ENCODE data around the gene PLA2G5.

DNA sequence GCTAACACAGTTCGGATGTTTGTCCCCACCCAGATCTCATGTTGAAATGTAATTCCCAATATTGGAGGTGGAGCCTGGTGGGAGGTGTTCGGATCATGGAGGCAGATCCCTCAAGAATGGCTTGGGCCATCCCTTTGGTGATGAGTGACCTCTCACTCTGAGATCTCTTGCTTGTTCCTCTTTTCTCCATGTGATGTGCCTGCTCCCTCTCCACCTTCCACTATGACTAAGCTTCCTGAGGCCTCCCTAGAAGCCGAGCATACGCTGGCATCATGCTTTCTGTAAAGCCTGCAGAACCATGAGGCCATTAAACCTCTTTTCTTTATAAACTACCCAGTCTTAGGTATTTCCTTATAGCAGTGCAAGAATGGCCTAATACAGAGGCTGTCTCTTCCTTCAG, 8.1 kb upstream of the PLA2G5 start:
- TF ChIP-seq ZFP36 (IDR thresholded peaks at IDR 0.05; ENCODE audit: borderline replicate concordance, low read depth, low read length, partially characterized antibody) (no peak), NFKBIZ (CRISPR knock-in tag; IDR thresholded peaks at IDR 0.05) (no peak), ZBTB42 (CRISPR knock-in tag; IDR thresholded peaks at IDR 0.05) (no peak)
